GM03348 (cell line): ENCODE results near the gene MSH3.
"Not testable (repeated sequence)": the region's sequence is repeated elsewhere in the genome, so short reads cannot be mapped to it uniquely, and the experiment has no call there.

Experiments
- DNase-seq: peaks from one replicate; pipeline ENCODE4 v3.0.0; 2012; ENCODE audit warnings: low spot score

The MSH3 gene

GRCh38 chr5:80755626-80756025, 101.2 kb downstream of the MSH3 start:
- no peak for DNase-seq

GRCh38 chr5:80756292-80756691, 101.8 kb downstream of the MSH3 start:
- no peak for DNase-seq

GRCh38 chr5:80757290-80757689, 102.8 kb downstream of the MSH3 start:
- DNase-seq: no peak

GRCh38 chr5:80759866-80760577, 105.6 kb downstream of the MSH3 start:
- no peak for DNase-seq

- DNase-seq: no peak
Measured at GRCh38 chr5:80760680-80761079, 106.2 kb downstream of the MSH3 start.

- DNase-seq: no peak
Measured at GRCh38 chr5:80761176-80761575, 106.7 kb downstream of the MSH3 start.

- no peak for DNase-seq
Measured at GRCh38 chr5:80761966-80762365, 107.5 kb downstream of the MSH3 start.

GRCh38 chr5:80762573-80762972, 108.1 kb downstream of the MSH3 start:
- no peak for DNase-seq

GRCh38 chr5:80763211-80763610, 108.8 kb downstream of the MSH3 start:
- no peak for DNase-seq

GRCh38 chr5:80763873-80764647, 109.6 kb downstream of the MSH3 start:
- DNase-seq: no peak

GRCh38 chr5:80764786-80765185, 110.3 kb downstream of the MSH3 start:
- no peak for DNase-seq

- DNase-seq: no peak
Measured at GRCh38 chr5:80777347-80778287, 123.2 kb downstream of the MSH3 start.

- no peak for DNase-seq
Measured at GRCh38 chr5:80780024-80780423, 125.6 kb downstream of the MSH3 start.

GRCh38 chr5:80780761-80781285, 126.4 kb downstream of the MSH3 start:
- no peak for DNase-seq

- DNase-seq: no peak
Measured at GRCh38 chr5:80781356-80781755, 126.9 kb downstream of the MSH3 start.

GRCh38 chr5:80782626-80783025, 128.2 kb downstream of the MSH3 start:
- no peak for DNase-seq

- not testable (repeated sequence) for DNase-seq
Measured at GRCh38 chr5:80783751-80784150, 129.3 kb downstream of the MSH3 start.

- no peak for DNase-seq
Measured at GRCh38 chr5:80784451-80784850, 130.0 kb downstream of the MSH3 start.

- DNase-seq: not testable (repeated sequence)
Measured at GRCh38 chr5:80789319-80790016, 135.0 kb downstream of the MSH3 start.

GRCh38 chr5:80790698-80791097, 136.2 kb downstream of the MSH3 start:
- DNase-seq: no peak

GRCh38 chr5:80793354-80793753, 138.9 kb downstream of the MSH3 start:
- no peak for DNase-seq

- no peak for DNase-seq
Measured at GRCh38 chr5:80796846-80797245, 142.4 kb downstream of the MSH3 start.
